Measurements from ENCODE around the gene CNDP1.

The CNDP1 gene

DNA sequence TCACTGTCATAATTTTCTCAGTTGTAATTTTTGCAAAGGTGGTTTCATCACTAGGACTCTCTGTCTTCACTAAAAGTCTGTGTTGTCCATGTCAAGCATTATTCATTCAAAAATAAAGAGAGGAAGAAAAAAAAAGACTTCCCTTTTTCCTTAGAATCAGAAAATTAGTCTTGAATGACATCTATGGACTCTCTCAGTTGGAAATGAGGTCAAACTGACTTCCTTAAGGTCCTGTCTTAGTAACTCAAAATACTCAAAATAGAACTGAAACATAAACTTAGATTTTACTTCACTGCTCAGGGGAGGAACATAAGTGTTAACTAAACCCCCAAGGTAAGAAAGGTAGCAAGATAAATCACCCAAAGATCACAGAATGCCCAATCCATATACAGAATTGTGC lies 61.1 kb downstream of the CNDP1 start:
- no peak for DNase-seq (ENCODE audit: low read depth in 1 of 2, low spot score in 1 of 2)
- no peak for TF ChIP-seq JUND (IDR thresholded peaks at IDR 0.05; ENCODE audit: low read depth)
- in situ Hi-C loops (cut with HindIII; ENCODE audit: low pct_unique_long_range_greater_than_20kb, low sequenced_read_pairs), result no loop called here

DNA sequence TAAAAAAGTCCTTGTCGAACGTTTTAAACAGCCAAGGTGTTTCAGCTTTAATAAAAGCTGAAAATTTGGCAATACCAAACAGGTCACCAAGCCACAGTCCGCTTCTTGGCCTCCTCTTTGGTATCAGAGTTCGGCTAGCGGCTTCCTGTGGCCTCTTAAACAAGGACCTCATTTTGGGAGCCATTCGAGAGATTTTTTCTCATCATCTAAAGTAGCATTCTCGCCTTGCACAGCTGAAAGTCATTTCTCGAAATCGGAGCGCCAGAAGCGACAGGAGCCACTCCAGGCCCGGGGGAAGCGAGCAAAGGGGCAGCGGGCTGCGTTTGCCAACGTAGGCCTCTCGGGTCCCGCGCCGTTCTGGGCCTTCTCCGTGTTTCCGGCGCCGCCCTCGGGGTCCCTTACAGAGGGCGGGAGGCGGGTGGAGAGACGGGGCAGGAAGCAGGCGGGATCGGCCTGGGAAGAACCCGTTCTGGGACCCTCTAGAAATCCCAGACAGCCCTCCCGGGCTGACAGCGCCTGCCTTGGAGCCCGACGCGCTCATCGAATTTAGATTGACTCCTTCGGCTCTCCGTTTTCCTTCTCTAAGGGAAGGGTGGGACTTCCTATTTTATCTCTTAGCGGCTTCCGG lies 62.8 kb downstream of the CNDP1 start:
- peak in 1 of 2 experiments; percentile 36 for DNase-seq (ENCODE audit: low read depth in 1 of 2, low spot score in 1 of 2)
- no peak for TF ChIP-seq JUND (IDR thresholded peaks at IDR 0.05; ENCODE audit: low read depth)
- in situ Hi-C loops (cut with HindIII; ENCODE audit: low pct_unique_long_range_greater_than_20kb, low sequenced_read_pairs), result no loop called here

DNA sequence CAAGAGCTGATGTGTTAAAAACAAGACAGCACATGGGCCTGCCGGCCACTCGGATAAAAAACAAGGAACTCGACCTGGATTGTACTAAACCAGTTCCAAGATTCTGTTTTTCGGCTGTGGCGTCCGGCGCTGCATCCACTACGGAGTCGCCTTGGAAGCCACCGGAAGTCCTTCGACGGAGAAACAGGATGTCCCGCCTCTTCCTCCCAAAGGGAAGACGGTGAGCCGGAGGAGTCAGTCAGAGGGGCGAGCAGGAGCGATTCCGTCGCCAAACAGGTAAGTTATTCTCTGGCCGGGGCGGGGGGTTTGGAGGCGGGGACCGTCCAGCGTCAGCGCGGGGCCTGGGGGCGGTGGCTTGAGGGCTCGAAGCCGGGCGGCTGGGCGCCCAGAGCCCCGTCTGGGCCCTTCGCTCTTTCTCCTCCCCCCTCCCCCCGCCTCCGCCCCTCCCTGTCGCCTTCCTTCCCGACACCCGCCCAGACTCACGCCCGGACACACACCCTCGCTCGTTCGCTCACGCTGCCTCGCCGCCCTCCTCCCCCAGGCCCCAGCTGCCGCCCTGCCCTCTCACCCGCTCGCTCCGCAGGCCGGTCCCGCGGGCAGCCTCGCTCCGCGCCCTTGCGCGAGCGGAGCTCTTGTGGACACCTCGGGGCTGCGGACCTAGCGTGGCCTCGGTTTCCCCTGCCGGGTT lies 63.5 kb downstream of the CNDP1 start, which contains the start of gene ZNF407:
Gene ZNF407 (plus strand): TSS at position 209 of the 688 bp plus-strand sequence. CDS start 33,150 bp downstream, outside the sequence.
- in situ Hi-C loops (cut with HindIII; ENCODE audit: low pct_unique_long_range_greater_than_20kb, low sequenced_read_pairs), result no loop called here
- peak; percentile 63 to 91 for DNase-seq (ENCODE audit: low read depth in 1 of 2, low spot score in 1 of 2)
- TF ChIP-seq JUND (IDR thresholded peaks at IDR 0.05; ENCODE audit: low read depth), result no peak

GRCh38 chr18:74598350-74599001 lies 64.2 kb downstream of the CNDP1 start:
- DNase-seq (ENCODE audit: low read depth in 1 of 2, low spot score in 1 of 2), result peak; percentile 9 to 36
- TF ChIP-seq JUND (IDR thresholded peaks at IDR 0.05; ENCODE audit: low read depth), result no peak
- in situ Hi-C loops (cut with HindIII; ENCODE audit: low pct_unique_long_range_greater_than_20kb, low sequenced_read_pairs), result no loop called here

DNA sequence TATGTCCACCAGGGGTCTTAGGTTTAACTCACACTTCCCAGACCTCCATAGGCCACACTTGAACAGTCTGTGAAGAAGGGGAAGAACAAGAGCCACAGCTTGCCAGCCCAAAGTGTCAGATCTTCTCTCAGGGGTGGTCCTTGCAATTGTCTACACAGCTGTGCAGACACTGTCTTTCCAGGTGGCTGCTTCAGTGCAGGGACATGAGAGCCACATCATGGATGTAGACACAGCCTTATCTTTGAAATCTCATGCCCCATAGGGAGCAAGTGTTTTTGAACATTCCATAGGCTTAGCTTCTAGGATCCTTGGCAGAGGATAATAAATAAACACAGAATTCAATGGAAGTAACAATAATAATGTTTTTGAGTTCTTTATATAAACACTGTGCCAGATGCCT lies 70.1 kb downstream of the CNDP1 start:
- in situ Hi-C loops (cut with HindIII; ENCODE audit: low pct_unique_long_range_greater_than_20kb, low sequenced_read_pairs), result no loop called here
- DNase-seq (ENCODE audit: low read depth in 1 of 2, low spot score in 1 of 2), result no peak
- TF ChIP-seq JUND (IDR thresholded peaks at IDR 0.05; ENCODE audit: low read depth), result no peak

DNA sequence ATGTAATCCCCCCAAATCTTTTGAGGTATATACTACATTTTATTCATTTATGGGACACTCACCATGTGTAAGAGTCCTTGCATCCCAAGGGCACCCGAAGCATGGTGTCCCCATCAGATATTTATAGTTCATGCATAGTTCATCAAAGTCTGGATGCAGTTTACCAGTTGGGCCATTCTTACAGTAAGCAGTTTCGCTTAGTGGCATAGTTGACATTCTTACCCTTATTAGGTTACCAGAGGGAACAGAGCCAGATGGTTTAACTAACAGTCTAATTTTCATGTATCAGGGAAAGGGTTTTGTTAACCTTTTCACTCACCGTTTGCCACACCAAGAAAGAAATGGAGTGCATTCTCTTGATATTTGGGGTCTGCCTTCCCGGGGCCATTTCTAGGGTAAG lies 70.5 kb downstream of the CNDP1 start:
- in situ Hi-C loops (cut with HindIII; ENCODE audit: low pct_unique_long_range_greater_than_20kb, low sequenced_read_pairs), result no loop called here
- DNase-seq (ENCODE audit: low read depth in 1 of 2, low spot score in 1 of 2), result no peak

DNA sequence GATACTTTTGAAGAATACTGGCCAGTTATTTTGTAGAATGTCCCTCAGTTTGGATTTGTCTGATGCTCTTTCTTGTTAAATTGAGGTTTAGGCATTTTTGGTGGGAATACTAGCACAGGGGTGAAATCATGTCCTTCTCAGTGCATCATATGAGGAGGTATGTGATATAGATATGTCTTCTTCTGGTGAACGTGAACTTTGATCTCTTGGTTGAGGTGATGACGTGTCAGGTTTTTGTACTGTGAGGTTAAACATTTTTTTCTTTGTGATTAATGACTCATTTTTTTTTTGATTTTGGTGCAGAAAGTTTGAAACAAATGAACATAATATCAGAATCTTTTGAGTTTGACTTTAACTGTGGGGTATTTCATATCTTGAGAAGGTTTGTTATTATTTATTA lies 74.4 kb downstream of the CNDP1 start:
- DNase-seq (ENCODE audit: low read depth in 1 of 2, low spot score in 1 of 2), result no peak
- TF ChIP-seq JUND (IDR thresholded peaks at IDR 0.05; ENCODE audit: low read depth), result no peak
- in situ Hi-C loops (cut with HindIII; ENCODE audit: low pct_unique_long_range_greater_than_20kb, low sequenced_read_pairs), result no loop called here

More for the DNA sequence above, 70.5 kb downstream of the CNDP1 start:
- no peak for TF ChIP-seq JUND (IDR thresholded peaks at IDR 0.05; ENCODE audit: low read depth)

DNA sequence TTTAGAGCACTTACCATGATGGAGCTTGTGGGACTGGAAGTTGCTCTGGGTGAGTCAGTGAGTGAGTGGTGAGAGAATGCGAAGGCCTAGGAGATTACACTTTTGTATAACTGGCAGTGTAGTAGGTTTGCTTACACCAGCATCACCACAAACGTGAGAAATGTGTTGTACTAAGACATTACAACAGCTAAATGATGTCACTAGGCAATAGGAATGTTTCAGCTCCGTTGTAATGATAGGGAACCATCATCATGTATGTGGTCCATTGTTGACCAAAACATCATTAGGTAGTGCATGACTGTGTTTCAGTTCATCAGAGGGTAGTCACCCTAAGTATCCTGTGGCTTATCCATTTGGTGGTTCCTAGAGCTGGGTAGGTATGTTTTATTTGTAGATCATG lies 75.2 kb downstream of the CNDP1 start:
- no peak for DNase-seq (ENCODE audit: low read depth in 1 of 2, low spot score in 1 of 2)
- no peak for TF ChIP-seq JUND (IDR thresholded peaks at IDR 0.05; ENCODE audit: low read depth)
- in situ Hi-C loops (cut with HindIII; ENCODE audit: low pct_unique_long_range_greater_than_20kb, low sequenced_read_pairs), result no loop called here

DNA sequence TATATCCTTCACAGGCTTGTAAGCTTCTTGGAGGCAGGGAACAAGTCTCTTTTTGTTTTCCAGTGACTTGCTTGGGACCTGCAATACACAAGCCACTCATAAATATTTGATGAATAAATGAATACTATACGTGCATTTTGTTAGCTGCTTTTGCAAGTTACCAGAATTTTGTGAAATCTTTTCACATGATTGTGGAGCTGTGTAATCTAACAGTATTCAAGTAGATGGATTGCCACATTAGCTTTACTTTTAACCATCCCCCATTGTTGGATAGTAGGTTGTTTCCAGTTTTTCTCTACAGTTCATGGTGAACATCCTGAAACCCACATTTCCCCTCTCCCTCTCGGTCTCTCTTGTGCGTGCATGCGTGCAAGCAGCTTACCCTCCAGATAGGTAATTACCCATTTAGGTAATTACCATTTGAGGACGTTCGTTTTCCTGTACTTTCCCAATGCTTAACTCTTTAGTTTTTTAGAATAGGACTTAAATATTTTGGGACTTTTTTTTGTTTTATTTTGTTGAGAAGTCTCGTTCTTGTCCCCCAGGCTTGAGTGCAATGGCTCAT lies 75.8 kb downstream of the CNDP1 start:
- in situ Hi-C loops (cut with HindIII; ENCODE audit: low pct_unique_long_range_greater_than_20kb, low sequenced_read_pairs), result no loop called here

GRCh38 chr18:74610860-74611259 lies 76.6 kb downstream of the CNDP1 start:
- no peak for TF ChIP-seq JUND (IDR thresholded peaks at IDR 0.05; ENCODE audit: low read depth)
- no peak for DNase-seq (ENCODE audit: low read depth in 1 of 2, low spot score in 1 of 2)
- in situ Hi-C loops (cut with HindIII; ENCODE audit: low pct_unique_long_range_greater_than_20kb, low sequenced_read_pairs), result no loop called here

More for the DNA sequence above, 75.8 kb downstream of the CNDP1 start:
- DNase-seq (ENCODE audit: low read depth in 1 of 2, low spot score in 1 of 2), result no peak
- no peak for TF ChIP-seq JUND (IDR thresholded peaks at IDR 0.05; ENCODE audit: low read depth)

DNA sequence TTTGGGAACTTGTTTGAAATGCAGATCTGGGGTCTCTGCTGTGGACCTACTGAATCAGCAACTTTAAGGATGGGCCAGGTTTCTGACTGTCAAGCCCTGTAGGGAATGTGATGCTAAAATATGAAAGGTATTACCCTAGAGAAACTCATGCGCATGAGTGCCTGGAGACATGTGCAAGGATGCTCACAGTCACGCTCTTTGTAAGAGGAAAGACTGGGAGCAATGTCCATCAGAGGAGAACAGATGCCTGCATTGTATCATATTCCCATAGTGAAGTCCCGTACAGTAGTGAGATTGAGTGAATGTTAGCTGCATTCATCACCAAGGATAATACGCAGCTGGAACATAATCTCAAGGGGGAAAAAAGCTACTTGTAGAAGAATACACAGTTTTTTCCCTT lies 77.5 kb downstream of the CNDP1 start:
- no peak for DNase-seq (ENCODE audit: low read depth in 1 of 2, low spot score in 1 of 2)
- TF ChIP-seq JUND (IDR thresholded peaks at IDR 0.05; ENCODE audit: low read depth), result no peak
- in situ Hi-C loops (cut with HindIII; ENCODE audit: low pct_unique_long_range_greater_than_20kb, low sequenced_read_pairs), result no loop called here

GRCh38 chr18:74613381-74613780 lies 79.1 kb downstream of the CNDP1 start:
- in situ Hi-C loops (cut with HindIII; ENCODE audit: low pct_unique_long_range_greater_than_20kb, low sequenced_read_pairs), result no loop called here
- DNase-seq (ENCODE audit: low read depth in 1 of 2, low spot score in 1 of 2), result no peak
- no peak for TF ChIP-seq JUND (IDR thresholded peaks at IDR 0.05; ENCODE audit: low read depth)

DNA sequence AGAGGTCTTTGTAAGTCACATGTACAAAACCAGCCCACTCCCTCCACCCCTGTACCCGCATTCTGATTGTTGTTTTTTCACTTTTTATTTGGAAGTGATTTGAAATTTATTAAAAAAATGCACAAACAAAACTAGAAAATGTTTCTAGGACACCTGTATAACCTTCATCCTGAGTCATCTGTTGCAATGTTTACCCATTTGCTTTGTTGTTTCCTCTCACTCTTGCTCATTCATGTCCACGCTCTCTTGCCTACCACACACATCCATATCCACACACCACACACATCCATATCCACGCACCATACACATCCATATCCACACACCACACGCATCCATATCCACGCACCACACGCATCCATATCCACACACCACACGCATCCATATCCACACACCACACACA lies 82.2 kb downstream of the CNDP1 start:
- in situ Hi-C loops (cut with HindIII; ENCODE audit: low pct_unique_long_range_greater_than_20kb, low sequenced_read_pairs), result no loop called here
- no peak for DNase-seq (ENCODE audit: low read depth in 1 of 2, low spot score in 1 of 2)
- TF ChIP-seq JUND (IDR thresholded peaks at IDR 0.05; ENCODE audit: low read depth), result no peak
